ENCODE measurements around the gene ACSS1. TPM values are rescaled to one million over a fixed set of nuclear protein-coding genes. Genes with fewer than 3 reads are reported as not detected.

Gene ACSS1
- total RNA-seq, 1 donor from 2014 or later: 7.3 TPM

DNA sequence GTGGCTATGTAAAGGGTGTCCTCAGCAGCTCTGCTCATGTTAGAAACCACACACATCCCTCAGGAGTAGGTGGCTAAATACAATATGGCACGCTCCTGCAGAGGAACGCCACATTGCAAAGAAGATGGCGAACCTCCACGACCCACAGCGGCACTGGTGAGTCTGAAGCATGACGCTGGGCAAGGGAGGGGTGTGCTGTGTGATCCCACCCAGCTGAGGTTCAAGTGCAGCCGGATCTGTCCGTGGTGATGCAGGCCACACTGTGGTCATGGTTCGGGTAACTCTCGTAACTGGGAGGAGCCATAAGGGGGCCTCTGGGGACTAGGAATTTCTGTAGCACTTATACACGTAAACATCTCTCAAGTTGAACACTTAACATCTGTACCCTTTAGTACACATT is 42.0 kb downstream of the ACSS1 start:
- DNase-seq (ENCODE audit: low read depth): no peak
- no peak overlapping the region for H3K4me3 ChIP-seq (ENCODE audit: low read depth, low read length)
- TF ChIP-seq, protein P1, sequence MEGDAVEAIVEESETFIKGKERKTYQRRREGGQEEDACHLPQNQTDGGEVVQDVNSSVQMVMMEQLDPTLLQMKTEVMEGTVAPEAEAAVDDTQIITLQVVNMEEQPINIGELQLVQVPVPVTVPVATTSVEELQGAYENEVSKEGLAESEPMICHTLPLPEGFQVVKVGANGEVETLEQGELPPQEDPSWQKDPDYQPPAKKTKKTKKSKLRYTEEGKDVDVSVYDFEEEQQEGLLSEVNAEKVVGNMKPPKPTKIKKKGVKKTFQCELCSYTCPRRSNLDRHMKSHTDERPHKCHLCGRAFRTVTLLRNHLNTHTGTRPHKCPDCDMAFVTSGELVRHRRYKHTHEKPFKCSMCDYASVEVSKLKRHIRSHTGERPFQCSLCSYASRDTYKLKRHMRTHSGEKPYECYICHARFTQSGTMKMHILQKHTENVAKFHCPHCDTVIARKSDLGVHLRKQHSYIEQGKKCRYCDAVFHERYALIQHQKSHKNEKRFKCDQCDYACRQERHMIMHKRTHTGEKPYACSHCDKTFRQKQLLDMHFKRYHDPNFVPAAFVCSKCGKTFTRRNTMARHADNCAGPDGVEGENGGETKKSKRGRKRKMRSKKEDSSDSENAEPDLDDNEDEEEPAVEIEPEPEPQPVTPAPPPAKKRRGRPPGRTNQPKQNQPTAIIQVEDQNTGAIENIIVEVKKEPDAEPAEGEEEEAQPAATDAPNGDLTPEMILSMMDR (IDR thresholded peaks at IDR 0.05; ENCODE audit: insufficient read depth, low read length, poor library complexity, severe bottlenecking): no peak

DNA sequence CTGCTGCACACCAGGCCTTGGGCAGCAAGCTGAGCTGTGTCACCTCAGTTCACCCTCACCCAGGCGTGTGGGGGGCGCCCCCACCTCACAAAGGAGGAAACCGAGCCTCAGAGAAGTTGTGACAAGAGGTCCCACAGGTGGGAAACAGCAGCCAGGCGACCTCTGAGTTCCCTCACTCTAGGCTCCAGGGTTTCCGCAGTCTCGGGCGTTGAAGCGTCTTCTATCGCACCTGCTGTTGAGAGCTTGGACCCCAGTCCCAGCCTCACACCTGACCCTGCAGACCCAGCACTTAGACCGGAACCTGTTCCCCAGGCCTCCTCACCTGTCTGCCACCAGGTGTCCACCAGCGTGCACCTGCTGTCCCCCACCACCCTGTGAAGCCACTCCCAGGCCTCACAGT is 43.1 kb downstream of the ACSS1 start:
- H3K4me3 ChIP-seq (ENCODE audit: low read depth, low read length): no peak overlapping the region
- no peaks in the 10 kb centered on the region for H3K36me3 ChIP-seq (ENCODE audit: control insufficient read depth, insufficient read depth, low read length)
- TF ChIP-seq, protein P1 (IDR thresholded peaks at IDR 0.05; ENCODE audit: insufficient read depth, low read length, poor library complexity, severe bottlenecking): no peak
- DNase-seq (ENCODE audit: low read depth): no peak
- H3K27me3 ChIP-seq (ENCODE audit: control insufficient read depth, insufficient read depth, low read length): peaks cover 2% of the 10 kb centered on the region

More for the DNA sequence above, 42.0 kb downstream of the ACSS1 start:
- Histone ChIP-seq H3K36me3 (ENCODE audit: control insufficient read depth, insufficient read depth, low read length) (no peaks in the 10 kb centered on the region), H3K27me3 (ENCODE audit: control insufficient read depth, insufficient read depth, low read length) (peaks cover 2% of the 10 kb centered on the region)

DNA sequence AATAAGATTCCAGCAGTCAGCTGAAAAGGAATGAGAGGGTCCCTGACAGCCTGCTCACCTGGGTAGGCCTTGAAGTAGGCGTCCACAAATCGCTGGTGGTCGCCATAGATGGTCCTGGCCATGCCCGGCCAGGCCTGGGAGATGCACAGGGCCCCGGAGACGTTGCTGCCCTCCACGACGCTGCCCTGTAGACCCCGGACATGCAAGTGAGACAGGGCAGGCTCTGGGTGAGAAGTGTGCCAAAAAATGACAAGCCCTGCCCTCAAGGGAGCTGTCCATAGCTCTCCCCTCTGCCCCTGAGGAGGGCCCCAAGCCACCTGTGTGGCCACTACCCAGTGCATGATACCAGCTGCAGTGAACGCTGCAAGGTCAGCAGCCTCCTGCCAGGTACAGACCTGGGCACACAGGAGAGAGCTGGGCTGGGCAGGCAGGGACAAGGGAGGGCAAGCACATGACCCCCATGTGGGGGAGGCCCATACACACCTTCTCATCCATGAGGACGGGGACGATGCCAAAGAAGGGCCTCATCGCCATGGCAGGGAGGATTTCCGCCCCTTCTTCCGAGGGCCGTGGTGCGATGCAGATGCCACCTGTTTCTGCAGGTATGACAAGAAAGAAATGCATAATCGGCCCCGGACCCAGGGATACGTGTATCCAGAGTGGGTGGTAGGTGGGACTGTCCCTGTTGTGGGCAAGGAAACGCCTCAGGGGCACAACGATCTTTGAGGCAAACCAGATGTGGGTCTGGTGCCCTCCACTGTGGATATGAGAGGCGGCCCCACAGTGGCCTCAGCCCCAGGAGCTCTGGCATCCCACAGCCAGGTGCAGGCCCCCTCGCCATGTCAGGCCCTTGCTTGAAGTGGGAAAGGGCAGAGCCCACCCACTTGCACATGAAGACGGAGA is 44.2 kb downstream of the ACSS1 start:
- Histone ChIP-seq H3K36me3 (ENCODE audit: control insufficient read depth, insufficient read depth, low read length) (no peaks in the 10 kb centered on the region), H3K4me3 (ENCODE audit: low read depth, low read length) (no peak overlapping the region), H3K27me3 (ENCODE audit: control insufficient read depth, insufficient read depth, low read length) (peaks cover 2% of the 10 kb centered on the region)
- DNase-seq (ENCODE audit: low read depth): no peak
- TF ChIP-seq, protein P1 (IDR thresholded peaks at IDR 0.05; ENCODE audit: insufficient read depth, low read length, poor library complexity, severe bottlenecking): no peak

DNA sequence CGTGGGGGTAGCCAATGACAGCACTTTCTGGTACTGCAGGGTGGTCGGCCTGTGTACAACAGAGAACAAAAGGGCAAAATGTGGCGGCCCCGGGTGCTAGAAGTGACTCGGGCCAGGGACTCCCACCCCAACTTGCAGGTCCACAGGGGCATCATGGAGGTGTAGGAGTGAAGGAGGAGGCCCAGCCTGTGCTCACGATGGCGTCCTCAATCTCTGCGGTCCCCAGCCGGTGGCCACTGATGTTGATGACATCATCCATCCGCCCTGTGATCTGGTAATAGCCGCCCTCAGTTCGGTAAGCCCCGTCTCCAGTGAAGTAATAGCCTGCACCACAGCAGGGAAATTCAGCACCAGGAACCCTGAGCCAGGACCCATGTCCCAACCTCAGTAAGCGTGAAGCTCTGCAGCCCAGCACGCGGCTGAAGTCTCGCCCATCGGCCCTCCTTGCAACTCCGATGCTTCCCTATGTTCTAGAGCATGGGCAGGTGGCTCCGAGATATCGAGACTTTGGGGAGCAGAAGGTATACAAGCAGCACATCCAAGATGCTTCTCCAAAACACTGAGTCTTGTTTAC is 45.2 kb downstream of the ACSS1 start:
- Histone ChIP-seq H3K27me3 (ENCODE audit: control insufficient read depth, insufficient read depth, low read length) (peaks cover 2% of the 10 kb centered on the region), H3K36me3 (ENCODE audit: control insufficient read depth, insufficient read depth, low read length) (no peaks in the 10 kb centered on the region), H3K4me3 (ENCODE audit: low read depth, low read length) (no peak overlapping the region)
- no peak for DNase-seq (ENCODE audit: low read depth)
- TF ChIP-seq, protein P1 (IDR thresholded peaks at IDR 0.05; ENCODE audit: insufficient read depth, low read length, poor library complexity, severe bottlenecking): no peak

DNA sequence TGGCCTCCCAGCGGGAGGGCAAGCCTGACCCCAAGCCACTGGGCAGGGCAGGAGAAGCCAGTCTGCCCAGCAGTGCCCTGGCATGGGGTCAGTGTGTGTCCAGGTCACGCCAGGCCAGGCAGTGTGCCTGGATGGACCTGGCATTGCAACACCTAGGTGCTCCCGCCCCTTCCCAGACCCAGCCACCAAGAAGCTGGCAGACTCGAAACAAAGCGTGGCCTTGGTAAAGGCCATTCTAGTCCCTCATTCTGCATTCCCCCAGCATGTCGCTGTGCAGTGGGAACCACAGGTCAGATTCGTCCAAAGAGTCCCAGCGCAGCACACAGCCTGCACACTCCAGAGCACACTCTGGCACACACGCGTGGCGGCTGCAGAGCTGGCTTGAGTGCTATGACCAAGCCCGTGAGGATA is 46.1 kb downstream of the ACSS1 start:
- DNase-seq (ENCODE audit: low read depth): no peak
- TF ChIP-seq, protein P1 (IDR thresholded peaks at IDR 0.05; ENCODE audit: insufficient read depth, low read length, poor library complexity, severe bottlenecking): no peak
- H3K4me3 ChIP-seq (ENCODE audit: low read depth, low read length): no peak overlapping the region
- no peaks in the 10 kb centered on the region for H3K27me3 ChIP-seq (ENCODE audit: control insufficient read depth, insufficient read depth, low read length)
- H3K36me3 ChIP-seq (ENCODE audit: control insufficient read depth, insufficient read depth, low read length): no peaks in the 10 kb centered on the region

All from kidney epithelial cell (primary cell).